GM19025 (cell line): ENCODE results near the gene JAK2.
"Not testable (repeated sequence)": the region's sequence is repeated elsewhere in the genome, so short reads cannot be mapped to it uniquely, and the experiment has no call there.

ENCODE experiments used
- ATAC-seq: cut with Tn5 transposase; IDR thresholded peaks from one replicate; pipeline ENCODE4 v1.9.1; 2021; ENCODE audit warnings: mild to moderate bottlenecking, low read depth, moderate library complexity; ENCODE audit not compliant: unreplicated experiment

Gene JAK2

GRCh38 chr9:4979239-4979638, 5.8 kb upstream of the JAK2 start:
- ATAC-seq = no peak

GRCh38 chr9:4980086-4980727, 4.9 kb upstream of the JAK2 start:
- no peak for ATAC-seq

- no peak for ATAC-seq
Observed at GRCh38 chr9:4982721-4983482, 2.2 kb upstream of the JAK2 start.

GRCh38 chr9:4983601-4984165, 1.4 kb upstream of the JAK2 start:
- ATAC-seq = no peak

GRCh38 chr9:4984171-4984620, 876 bp upstream of the JAK2 start:
- ATAC-seq = no peak

- ATAC-seq = no peak
Observed at GRCh38 chr9:4985386-4986266, 554 bp downstream of the JAK2 start.

- no peak for ATAC-seq
Observed at GRCh38 chr9:4986296-4986695, 1.2 kb downstream of the JAK2 start.

GRCh38 chr9:4986783-4987182, 1.7 kb downstream of the JAK2 start:
- no peak for ATAC-seq

- ATAC-seq = no peak
Observed at GRCh38 chr9:4987961-4988421, 2.9 kb downstream of the JAK2 start.

GRCh38 chr9:4992872-4993271, 7.8 kb downstream of the JAK2 start:
- no peak for ATAC-seq

GRCh38 chr9:4994166-4994890, 9.3 kb downstream of the JAK2 start:
- no peak for ATAC-seq

GRCh38 chr9:4997196-4997595, 12.1 kb downstream of the JAK2 start:
- no peak for ATAC-seq

GRCh38 chr9:4997631-4998030, 12.6 kb downstream of the JAK2 start:
- ATAC-seq = no peak

GRCh38 chr9:5002811-5003210, 17.7 kb downstream of the JAK2 start:
- ATAC-seq = no peak

- ATAC-seq = no peak
Observed at GRCh38 chr9:5004481-5004880, 19.4 kb downstream of the JAK2 start.

- no peak for ATAC-seq
Observed at GRCh38 chr9:5008202-5008601, 23.1 kb downstream of the JAK2 start.

GRCh38 chr9:5013374-5013773, 28.3 kb downstream of the JAK2 start:
- no peak for ATAC-seq

GRCh38 chr9:5015934-5016333, 30.9 kb downstream of the JAK2 start:
- no peak for ATAC-seq

GRCh38 chr9:5025416-5025815, 40.3 kb downstream of the JAK2 start:
- ATAC-seq = no peak

- not testable (repeated sequence) for ATAC-seq
Observed at GRCh38 chr9:5031941-5032340, 46.9 kb downstream of the JAK2 start.
